ENCODE measurements around the gene C1orf167.

Gene C1orf167

DNA sequence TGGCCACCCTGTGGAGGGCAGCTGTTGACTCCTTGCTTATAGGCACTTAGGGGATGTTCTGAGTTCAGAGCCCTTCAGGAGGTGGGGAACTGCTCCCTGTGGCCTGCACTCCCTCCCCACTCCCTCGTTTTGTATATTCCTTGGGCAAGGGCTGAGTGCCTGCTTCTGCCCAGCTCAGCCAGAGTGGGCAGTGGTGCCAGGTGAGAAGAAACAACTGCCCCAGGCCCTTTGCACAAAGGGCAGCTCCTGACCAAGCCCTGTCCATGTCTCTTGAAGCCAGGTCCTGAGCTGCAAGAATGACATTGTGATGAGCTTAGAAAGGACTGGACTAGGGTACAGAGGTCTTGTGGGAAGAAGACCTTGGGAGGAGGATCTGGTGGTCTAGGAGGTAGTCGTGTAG lies 23.9 kb upstream of the C1orf167 start:
- Histone ChIP-seq H3K27me3 (ENCODE audit: control insufficient read depth, insufficient read depth, low read length) (no peaks in the 10 kb centered on the region), H3K4me3 (ENCODE audit: low read length) (no peak overlapping the region), H3K9ac (ENCODE audit: low read depth, low read length) (no peak overlapping the region), H3K9me3 (replicated peaks; ENCODE audit: low read length) (no peaks in the 10 kb centered on the region), H3K36me3 (ENCODE audit: insufficient read depth, low read length) (no peaks in the 10 kb centered on the region), H3K4me2 (ENCODE audit: low read length) (no peak overlapping the region), H3K4me1 (ENCODE audit: control insufficient read depth, insufficient read depth, low read length) (peaks cover 10% of the 10 kb centered on the region)

DNA sequence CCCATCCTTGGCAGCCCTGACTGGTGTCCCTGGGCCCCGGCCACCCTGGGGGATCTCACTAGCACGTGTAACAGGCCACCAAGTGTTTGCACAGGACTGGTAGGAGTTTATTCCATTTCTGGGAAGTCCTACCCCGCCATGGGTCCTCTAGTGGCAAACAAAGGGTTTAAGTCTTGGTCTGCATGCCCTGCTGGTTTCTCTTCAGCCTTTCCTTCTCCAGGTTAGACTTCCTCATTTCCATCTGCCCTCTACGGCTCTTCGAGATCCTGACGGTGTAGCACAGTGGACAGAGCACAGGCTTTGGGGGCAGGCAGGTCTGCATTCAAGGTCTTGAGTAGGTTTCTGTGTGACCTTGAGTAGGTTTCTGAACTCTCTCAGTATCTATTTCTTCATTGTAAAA lies 23.2 kb upstream of the C1orf167 start:
- Histone ChIP-seq H3K27me3 (ENCODE audit: control insufficient read depth, insufficient read depth, low read length) (no peaks in the 10 kb centered on the region), H3K36me3 (ENCODE audit: insufficient read depth, low read length) (no peaks in the 10 kb centered on the region), H3K4me2 (ENCODE audit: low read length) (no peak overlapping the region), H3K9me3 (replicated peaks; ENCODE audit: low read length) (no peaks in the 10 kb centered on the region), H3K9ac (ENCODE audit: low read depth, low read length) (no peak overlapping the region), H3K4me1 (ENCODE audit: control insufficient read depth, insufficient read depth, low read length) (peaks cover 10% of the 10 kb centered on the region), H3K4me3 (ENCODE audit: low read length) (no peak overlapping the region)

DNA sequence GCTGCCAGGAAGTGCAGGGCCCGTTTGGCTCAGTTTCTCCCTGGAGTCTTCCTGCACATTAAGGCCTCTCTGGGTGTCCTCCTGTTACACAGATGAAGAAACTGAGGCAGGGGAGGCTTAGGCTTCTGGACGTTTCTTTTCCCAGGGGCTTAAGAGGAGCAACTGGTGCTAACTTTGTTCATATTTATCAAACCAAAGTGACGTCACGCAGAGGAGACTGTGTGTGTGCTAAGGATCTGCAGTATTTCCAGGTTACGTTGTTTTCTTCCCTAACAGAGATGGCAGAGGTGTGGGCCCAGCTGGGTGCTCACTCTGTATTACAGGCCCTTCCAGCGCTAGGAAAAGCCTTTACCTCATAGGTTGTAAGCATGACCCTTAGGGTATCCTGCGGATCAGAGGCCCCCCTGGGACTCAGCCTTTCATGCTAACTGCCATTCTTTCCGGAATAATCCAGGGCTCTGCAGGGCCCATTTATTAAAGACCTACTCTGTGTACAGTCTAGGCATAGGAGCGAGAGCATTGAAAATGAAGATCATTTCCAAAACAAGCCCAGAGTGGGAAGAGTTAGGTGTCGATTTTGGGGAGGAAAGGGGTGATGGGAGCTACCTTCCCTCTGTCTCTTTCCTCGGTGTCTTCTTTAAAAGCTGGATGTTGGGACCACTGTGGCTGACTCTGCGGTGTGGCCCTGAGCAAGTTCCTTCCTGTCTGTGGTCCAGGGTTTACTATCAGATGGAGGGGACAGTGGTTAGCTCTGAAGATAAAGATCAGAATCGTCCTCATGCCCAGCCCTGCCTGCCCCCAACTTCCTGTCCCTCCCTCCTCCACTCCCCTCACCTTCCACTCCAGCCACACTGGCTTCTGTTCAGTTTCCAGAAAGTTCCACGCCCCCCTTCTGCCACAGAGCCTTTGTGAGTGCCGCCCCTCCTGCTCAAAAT lies 21.5 kb upstream of the C1orf167 start:
- Histone ChIP-seq H3K4me2 (ENCODE audit: low read length) (no peak overlapping the region), H3K4me1 (ENCODE audit: control insufficient read depth, insufficient read depth, low read length) (peaks cover 9% of the 10 kb centered on the region), H3K27me3 (ENCODE audit: control insufficient read depth, insufficient read depth, low read length) (no peaks in the 10 kb centered on the region), H3K36me3 (ENCODE audit: insufficient read depth, low read length) (no peaks in the 10 kb centered on the region), H3K9me3 (replicated peaks; ENCODE audit: low read length) (no peaks in the 10 kb centered on the region), H3K9ac (ENCODE audit: low read depth, low read length) (no peak overlapping the region), H3K4me3 (ENCODE audit: low read length) (no peak overlapping the region)

GRCh38 chr1:11741482-11741881 lies 20.5 kb upstream of the C1orf167 start:
- Histone ChIP-seq H3K9me3 (replicated peaks; ENCODE audit: low read length) (no peaks in the 10 kb centered on the region), H3K4me3 (ENCODE audit: low read length) (no peak overlapping the region), H3K9ac (ENCODE audit: low read depth, low read length) (no peak overlapping the region), H3K4me1 (ENCODE audit: control insufficient read depth, insufficient read depth, low read length) (peaks cover 7% of the 10 kb centered on the region), H3K27me3 (ENCODE audit: control insufficient read depth, insufficient read depth, low read length) (no peaks in the 10 kb centered on the region), H3K4me2 (ENCODE audit: low read length) (no peak overlapping the region), H3K36me3 (ENCODE audit: insufficient read depth, low read length) (peaks cover 6% of the 10 kb centered on the region)

DNA sequence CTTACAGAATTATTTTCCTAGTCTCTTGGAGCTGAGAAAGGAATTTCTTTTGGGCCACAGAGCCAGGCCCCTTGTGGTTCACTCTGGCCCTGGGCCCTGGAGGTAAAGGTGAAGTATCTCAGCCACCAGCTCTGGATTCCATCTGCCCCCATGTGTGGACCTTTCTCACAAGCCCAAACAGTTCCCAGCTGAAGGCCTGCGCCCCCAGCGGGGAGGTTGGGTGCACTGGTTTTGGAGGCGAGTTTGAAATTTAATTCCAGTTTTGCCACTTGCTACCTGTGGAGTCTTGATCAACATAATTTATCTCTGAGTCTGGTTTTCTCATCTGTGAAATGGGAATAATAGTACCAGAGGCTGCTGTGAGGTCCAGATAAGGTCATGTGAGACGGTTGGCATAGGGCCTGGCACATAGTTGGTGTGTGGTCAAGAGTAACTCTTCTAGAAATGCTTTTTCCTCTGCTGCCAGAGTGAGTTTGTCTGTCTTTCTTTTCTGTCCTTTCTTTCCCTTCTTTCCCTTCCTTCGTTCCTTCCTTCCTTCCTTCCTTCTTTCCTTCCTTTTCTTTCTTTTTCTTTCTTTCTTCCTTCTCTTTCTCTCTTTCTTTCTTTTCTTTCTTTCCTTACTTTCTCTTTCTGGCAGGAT lies 20.0 kb upstream of the C1orf167 start:
- Histone ChIP-seq H3K4me1 (ENCODE audit: control insufficient read depth, insufficient read depth, low read length) (peaks cover 7% of the 10 kb centered on the region), H3K4me2 (ENCODE audit: low read length) (no peak overlapping the region)

DNA sequence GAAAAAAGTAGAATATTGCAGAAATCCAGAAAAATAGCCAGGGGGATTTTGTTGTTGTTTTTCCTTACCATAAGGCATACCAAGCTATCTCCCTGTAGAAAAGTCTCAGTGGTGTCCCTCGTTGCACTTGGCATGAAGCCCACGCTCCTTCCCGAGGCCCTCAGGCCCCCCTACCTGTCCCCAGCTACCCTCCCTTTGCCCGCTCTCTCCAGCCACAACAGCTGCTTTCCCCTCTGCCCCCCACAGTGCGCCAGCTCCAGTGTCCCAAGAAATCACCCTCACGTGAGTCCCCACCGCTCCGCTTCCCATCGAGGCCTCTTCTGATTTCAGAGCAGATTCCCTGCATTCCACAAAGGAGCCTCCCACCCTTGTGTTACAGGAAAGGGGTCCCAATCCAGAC lies 17.7 kb upstream of the C1orf167 start:
- H3K9ac ChIP-seq (ENCODE audit: low read depth, low read length), result no peak overlapping the region
- no peaks in the 10 kb centered on the region for H3K9me3 ChIP-seq (replicated peaks; ENCODE audit: low read length)
- no peaks in the 10 kb centered on the region for H3K4me1 ChIP-seq (ENCODE audit: control insufficient read depth, insufficient read depth, low read length)
- H3K36me3 ChIP-seq (ENCODE audit: insufficient read depth, low read length), result peaks cover 13% of the 10 kb centered on the region
- no peak overlapping the region for H3K4me2 ChIP-seq (ENCODE audit: low read length)
- no peak overlapping the region for H3K4me3 ChIP-seq (ENCODE audit: low read length)
- H3K27me3 ChIP-seq (ENCODE audit: control insufficient read depth, insufficient read depth, low read length), result no peaks in the 10 kb centered on the region

More for the DNA sequence above, 20.0 kb upstream of the C1orf167 start:
- Histone ChIP-seq H3K9me3 (replicated peaks; ENCODE audit: low read length) (no peaks in the 10 kb centered on the region), H3K4me3 (ENCODE audit: low read length) (no peak overlapping the region), H3K36me3 (ENCODE audit: insufficient read depth, low read length) (peaks cover 7% of the 10 kb centered on the region), H3K27me3 (ENCODE audit: control insufficient read depth, insufficient read depth, low read length) (no peaks in the 10 kb centered on the region), H3K9ac (ENCODE audit: low read depth, low read length) (no peak overlapping the region)

- Histone ChIP-seq H3K9me3 (replicated peaks; ENCODE audit: low read length) (no peaks in the 10 kb centered on the region), H3K4me3 (ENCODE audit: low read length) (no peak overlapping the region), H3K36me3 (ENCODE audit: insufficient read depth, low read length) (peaks cover 26% of the 10 kb centered on the region), H3K4me2 (ENCODE audit: low read length) (no peak overlapping the region), H3K9ac (ENCODE audit: low read depth, low read length) (no peak overlapping the region), H3K27me3 (ENCODE audit: control insufficient read depth, insufficient read depth, low read length) (no peaks in the 10 kb centered on the region), H3K4me1 (ENCODE audit: control insufficient read depth, insufficient read depth, low read length) (no peaks in the 10 kb centered on the region)
Observed at GRCh38 chr1:11746092-11746491, 15.9 kb upstream of the C1orf167 start.

GRCh38 chr1:11746795-11747487 lies 15.1 kb upstream of the C1orf167 start:
- no peaks in the 10 kb centered on the region for H3K4me1 ChIP-seq (ENCODE audit: control insufficient read depth, insufficient read depth, low read length)
- no peaks in the 10 kb centered on the region for H3K9me3 ChIP-seq (replicated peaks; ENCODE audit: low read length)
- no peak overlapping the region for H3K9ac ChIP-seq (ENCODE audit: low read depth, low read length)
- H3K4me2 ChIP-seq (ENCODE audit: low read length), result no peak overlapping the region
- no peak overlapping the region for H3K4me3 ChIP-seq (ENCODE audit: low read length)
- no peaks in the 10 kb centered on the region for H3K27me3 ChIP-seq (ENCODE audit: control insufficient read depth, insufficient read depth, low read length)
- H3K36me3 ChIP-seq (ENCODE audit: insufficient read depth, low read length), result peaks cover 29% of the 10 kb centered on the region

DNA sequence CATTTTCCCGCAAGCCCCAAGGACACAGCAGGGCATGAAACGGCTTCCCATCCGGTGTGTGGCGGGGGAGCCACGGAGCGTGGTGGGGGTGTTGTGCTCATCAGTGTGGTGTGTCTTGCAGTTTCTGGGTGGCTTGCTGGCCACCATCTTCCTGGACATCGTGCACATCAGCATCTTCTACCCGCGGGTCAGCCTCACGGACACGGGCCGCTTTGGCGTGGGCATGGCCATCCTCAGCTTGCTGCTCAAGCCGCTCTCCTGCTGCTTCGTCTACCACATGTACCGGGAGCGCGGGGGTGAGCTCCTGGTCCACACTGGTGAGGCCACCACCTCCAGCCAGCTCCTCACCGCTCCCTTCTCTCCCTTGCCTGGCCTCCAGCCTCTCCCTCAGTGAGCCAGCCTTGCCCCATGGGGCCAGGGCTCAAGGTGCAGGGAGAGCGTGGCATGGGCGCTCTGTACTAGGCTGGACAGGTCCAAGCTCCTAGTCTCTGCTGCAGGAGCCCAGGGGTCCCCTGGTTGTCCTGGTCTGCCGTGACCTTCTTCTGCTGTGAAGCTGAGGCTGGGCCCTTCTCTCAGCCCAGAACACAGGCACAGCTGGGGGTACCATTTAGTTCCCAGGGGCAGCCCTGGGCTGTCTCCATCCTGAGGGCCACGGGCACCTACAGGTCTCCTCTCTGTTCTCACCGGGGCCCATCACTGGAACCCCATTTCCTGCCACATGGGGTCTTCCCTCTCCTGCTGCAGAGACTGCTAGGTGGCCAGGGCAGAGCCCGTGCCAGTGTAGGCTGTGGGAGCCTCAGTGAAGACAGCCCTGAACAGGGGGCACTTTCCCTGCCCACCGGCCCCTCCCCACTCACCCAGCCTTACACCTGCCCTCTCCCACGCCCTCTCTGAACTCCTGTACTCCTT lies 13.4 kb upstream of the C1orf167 start:
- no peak overlapping the region for H3K4me3 ChIP-seq (ENCODE audit: low read length)
- no peaks in the 10 kb centered on the region for H3K4me1 ChIP-seq (ENCODE audit: control insufficient read depth, insufficient read depth, low read length)
- no peak overlapping the region for H3K4me2 ChIP-seq (ENCODE audit: low read length)
- H3K27me3 ChIP-seq (ENCODE audit: control insufficient read depth, insufficient read depth, low read length), result peaks cover 7% of the 10 kb centered on the region
- H3K9me3 ChIP-seq (replicated peaks; ENCODE audit: low read length), result no peaks in the 10 kb centered on the region
- peaks cover 29% of the 10 kb centered on the region for H3K36me3 ChIP-seq (ENCODE audit: insufficient read depth, low read length)
- H3K9ac ChIP-seq (ENCODE audit: low read depth, low read length), result no peak overlapping the region

DNA sequence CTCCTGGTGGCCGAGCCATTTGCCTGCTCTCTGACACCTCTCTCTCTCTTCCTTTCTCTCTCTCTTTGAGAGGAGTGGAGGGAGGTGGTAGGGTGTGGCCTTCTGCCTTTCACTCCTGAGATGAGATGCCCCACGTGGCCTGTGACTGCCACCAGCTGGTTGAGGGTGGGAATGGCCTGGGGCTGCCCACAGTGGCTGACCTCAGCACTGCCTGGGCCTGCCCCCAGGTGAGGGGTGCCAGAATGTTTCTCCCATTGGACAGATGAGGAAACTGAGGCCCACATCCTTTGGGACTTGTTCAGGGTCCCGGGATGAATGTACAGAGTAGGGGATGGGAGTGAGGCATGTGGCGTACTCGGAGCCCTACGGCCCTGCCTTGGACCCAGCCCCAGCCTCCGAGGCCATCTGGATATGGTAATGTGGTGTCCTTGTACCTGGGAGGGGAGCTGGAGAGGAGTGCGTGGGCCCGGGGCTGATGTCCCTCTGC lies 12.7 kb upstream of the C1orf167 start:
- no peaks in the 10 kb centered on the region for H3K9me3 ChIP-seq (replicated peaks; ENCODE audit: low read length)
- H3K36me3 ChIP-seq (ENCODE audit: insufficient read depth, low read length), result peaks cover 29% of the 10 kb centered on the region
- no peak overlapping the region for H3K4me3 ChIP-seq (ENCODE audit: low read length)
- H3K9ac ChIP-seq (ENCODE audit: low read depth, low read length), result no peak overlapping the region
- H3K4me2 ChIP-seq (ENCODE audit: low read length), result no peak overlapping the region
- no peaks in the 10 kb centered on the region for H3K4me1 ChIP-seq (ENCODE audit: control insufficient read depth, insufficient read depth, low read length)
- peaks cover 7% of the 10 kb centered on the region for H3K27me3 ChIP-seq (ENCODE audit: control insufficient read depth, insufficient read depth, low read length)
